Measurements from ENCODE around the gene TNFAIP8L1. TPM values are rescaled to one million over a fixed set of nuclear protein-coding genes. Genes with fewer than 3 reads are reported as not detected.

The TNFAIP8L1 gene
- total and polyA plus RNA-seq, 4 experiments from 2014 or later: 3.7 to 17.2 (median 13.7) TPM

DNA sequence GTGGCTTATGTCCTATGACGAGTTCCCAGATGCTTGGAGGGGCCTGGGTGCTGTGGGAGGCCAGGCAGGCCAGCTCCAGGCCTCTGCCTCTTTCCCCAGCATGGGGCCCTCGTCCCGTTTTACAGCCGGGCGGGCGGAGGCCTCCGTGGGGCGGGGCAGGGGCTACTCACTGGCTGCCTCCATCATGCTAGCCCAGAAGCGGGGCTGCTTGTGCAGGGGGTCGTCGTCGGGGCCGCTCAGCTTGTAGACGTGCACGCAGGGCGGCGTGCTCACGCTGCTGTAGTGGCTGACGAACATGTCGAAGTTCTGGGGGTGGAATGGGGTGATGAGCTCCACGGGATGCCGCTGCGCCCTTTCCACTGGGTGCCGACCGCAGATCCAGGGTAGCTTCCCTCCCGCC lies 49.3 kb downstream of the TNFAIP8L1 start:
- CTCF ChIA-PET (ENCODE audit: partially characterized antibody): no interaction called here
- peaks cover 23 to 57% of the 10 kb centered on the region in 2 donors for H3K36me3 Mint-ChIP-seq
- intact Hi-C loops (cut with micrococcal nuclease): no loop called here

DNA sequence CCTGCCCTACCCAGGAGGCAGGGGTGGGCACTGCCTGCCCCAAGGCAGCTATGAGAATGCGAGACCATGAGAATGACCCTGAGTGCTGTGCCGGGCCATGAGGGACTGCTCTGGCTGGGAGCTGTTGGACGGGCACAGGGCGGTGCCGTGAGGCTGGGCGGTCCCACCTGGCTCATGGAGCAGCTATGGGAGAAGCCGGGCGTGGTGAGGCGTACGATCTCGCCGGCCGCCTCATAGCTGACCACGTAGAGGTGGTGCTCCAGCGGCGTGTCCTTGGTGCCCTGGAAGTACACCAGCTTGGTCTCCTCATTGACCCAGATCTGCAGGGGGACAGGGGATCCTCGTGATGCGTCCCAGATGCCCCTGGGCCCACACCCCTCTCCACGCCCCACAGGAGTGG lies 50.1 kb downstream of the TNFAIP8L1 start:
- no peak overlapping the region for H3K4me3 Mint-ChIP-seq
- DNase-seq: peak in 1 of 5 donors; percentile 37
- no peak overlapping the region for H3K27ac Mint-ChIP-seq
- CTCF ChIA-PET (ENCODE audit: partially characterized antibody): no interaction called here
- H3K9me3 ChIP-seq (ENCODE audit: control insufficient read depth in 1 of 2, low read length in 2 of 2): no peaks in the 10 kb centered on the region
- H3K36me3 Mint-ChIP-seq: peaks cover 21 to 57% of the 10 kb centered on the region in 2 donors
- H3K27me3 Mint-ChIP-seq: no peaks in the 10 kb centered on the region
- H3K4me1 Mint-ChIP-seq: no peaks in the 10 kb centered on the region
- no peaks in the 10 kb centered on the region for H3K27me3 ChIP-seq (ENCODE audit: insufficient read depth, low read length)
- peaks cover 43% of the 10 kb centered on the region for H3K36me3 ChIP-seq (ENCODE audit: insufficient read depth, low read length)
- intact Hi-C loops (cut with micrococcal nuclease): no loop called here
- no peak overlapping the region for H3K4me3 ChIP-seq (ENCODE audit: low read length in 2 of 2)
- no peak overlapping the region for H3K27ac ChIP-seq (ENCODE audit: low read depth, low read length)
- H3K9me3 Mint-ChIP-seq: no peaks in the 10 kb centered on the region
- no peaks in the 10 kb centered on the region for H3K4me1 ChIP-seq (ENCODE audit: insufficient read depth, low read length)
- POLR2A ChIA-PET (ENCODE audit: partially characterized antibody): no interaction called here

More for the DNA sequence above, 49.3 kb downstream of the TNFAIP8L1 start:
- no peak overlapping the region for H3K27ac ChIP-seq (ENCODE audit: low read depth, low read length)
- no peaks in the 10 kb centered on the region for H3K4me1 Mint-ChIP-seq
- H3K4me3 Mint-ChIP-seq: no peak overlapping the region
- no peaks in the 10 kb centered on the region for H3K9me3 Mint-ChIP-seq
- no peaks in the 10 kb centered on the region for H3K9me3 ChIP-seq (ENCODE audit: control insufficient read depth in 1 of 2, low read length in 2 of 2)
- H3K4me3 ChIP-seq (ENCODE audit: low read length in 2 of 2): no peak overlapping the region
- peaks cover 42% of the 10 kb centered on the region for H3K36me3 ChIP-seq (ENCODE audit: insufficient read depth, low read length)
- H3K27me3 ChIP-seq (ENCODE audit: insufficient read depth, low read length): no peaks in the 10 kb centered on the region
- POLR2A ChIA-PET (ENCODE audit: partially characterized antibody): interaction anchor here (0.5 kb wide), 1 partner anchor 44 kb away, joined by 3 read pairs; no protein-coding TSS in a partner anchor
- no peak overlapping the region for H3K27ac Mint-ChIP-seq
- no peaks in the 10 kb centered on the region for H3K27me3 Mint-ChIP-seq
- no peaks in the 10 kb centered on the region for H3K4me1 ChIP-seq (ENCODE audit: insufficient read depth, low read length)
- DNase-seq: peak in 1 of 5 donors; percentile 8

GRCh38 chr19:4690361-4690760 lies 51.0 kb downstream of the TNFAIP8L1 start:
- no peak for DNase-seq
- H3K4me1 ChIP-seq (ENCODE audit: insufficient read depth, low read length): no peaks in the 10 kb centered on the region
- Mint-ChIP-seq H3K4me3 (no peak overlapping the region), H3K4me1 (no peaks in the 10 kb centered on the region), H3K36me3 (peaks cover 21 to 60% of the 10 kb centered on the region in 2 donors), H3K27ac (peak overlapping the region in 1 of 7 donors; percentile 32), H3K9me3 (no peaks in the 10 kb centered on the region), H3K27me3 (no peaks in the 10 kb centered on the region)
- peaks cover 52% of the 10 kb centered on the region for H3K36me3 ChIP-seq (ENCODE audit: insufficient read depth, low read length)
- H3K27me3 ChIP-seq (ENCODE audit: insufficient read depth, low read length): no peaks in the 10 kb centered on the region
- intact Hi-C loops (cut with micrococcal nuclease): no loop called here
- no peak overlapping the region for H3K27ac ChIP-seq (ENCODE audit: low read depth, low read length)
- no peaks in the 10 kb centered on the region for H3K9me3 ChIP-seq (ENCODE audit: control insufficient read depth in 1 of 2, low read length in 2 of 2)
- H3K4me3 ChIP-seq (ENCODE audit: low read length in 2 of 2): no peak overlapping the region
- CTCF ChIA-PET (ENCODE audit: partially characterized antibody): no interaction called here
- POLR2A ChIA-PET (ENCODE audit: partially characterized antibody): no interaction called here

DNA sequence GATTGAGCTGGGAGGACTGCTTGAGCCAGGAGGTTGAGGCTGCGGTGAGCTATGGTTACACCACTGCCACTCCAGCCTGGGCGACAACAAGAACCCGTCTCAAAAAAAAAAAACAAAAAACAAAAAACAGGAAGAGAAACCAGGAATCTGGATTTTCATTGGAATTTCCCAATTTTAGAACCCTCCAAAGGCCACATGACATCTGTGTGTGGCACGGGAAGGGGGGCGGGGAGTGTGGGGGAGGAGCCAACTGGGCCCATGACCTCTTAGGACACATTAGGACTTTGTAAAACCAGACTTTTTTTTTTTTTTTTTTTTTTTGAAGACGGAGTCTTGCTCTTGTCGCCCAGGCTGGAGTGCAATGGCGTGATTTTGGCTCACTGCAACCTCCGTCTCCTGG lies 52.1 kb downstream of the TNFAIP8L1 start:
- Mint-ChIP-seq H3K9me3 (no peaks in the 10 kb centered on the region), H3K4me1 (no peaks in the 10 kb centered on the region), H3K4me3 (no peak overlapping the region), H3K27ac (no peak overlapping the region), H3K36me3 (peaks cover 21 to 61% of the 10 kb centered on the region in 2 donors), H3K27me3 (no peaks in the 10 kb centered on the region)
- Histone ChIP-seq H3K4me3 (ENCODE audit: low read length in 2 of 2) (no peak overlapping the region), H3K27ac (ENCODE audit: low read depth, low read length) (no peak overlapping the region), H3K9me3 (ENCODE audit: control insufficient read depth in 1 of 2, low read length in 2 of 2) (no peaks in the 10 kb centered on the region), H3K4me1 (ENCODE audit: insufficient read depth, low read length) (no peaks in the 10 kb centered on the region), H3K36me3 (ENCODE audit: insufficient read depth, low read length) (peaks cover 54% of the 10 kb centered on the region), H3K27me3 (ENCODE audit: insufficient read depth, low read length) (no peaks in the 10 kb centered on the region)
- intact Hi-C loops (cut with micrococcal nuclease): no loop called here
- POLR2A ChIA-PET (ENCODE audit: partially characterized antibody): no interaction called here
- DNase-seq: no peak
- CTCF ChIA-PET (ENCODE audit: partially characterized antibody): no interaction called here

DNA sequence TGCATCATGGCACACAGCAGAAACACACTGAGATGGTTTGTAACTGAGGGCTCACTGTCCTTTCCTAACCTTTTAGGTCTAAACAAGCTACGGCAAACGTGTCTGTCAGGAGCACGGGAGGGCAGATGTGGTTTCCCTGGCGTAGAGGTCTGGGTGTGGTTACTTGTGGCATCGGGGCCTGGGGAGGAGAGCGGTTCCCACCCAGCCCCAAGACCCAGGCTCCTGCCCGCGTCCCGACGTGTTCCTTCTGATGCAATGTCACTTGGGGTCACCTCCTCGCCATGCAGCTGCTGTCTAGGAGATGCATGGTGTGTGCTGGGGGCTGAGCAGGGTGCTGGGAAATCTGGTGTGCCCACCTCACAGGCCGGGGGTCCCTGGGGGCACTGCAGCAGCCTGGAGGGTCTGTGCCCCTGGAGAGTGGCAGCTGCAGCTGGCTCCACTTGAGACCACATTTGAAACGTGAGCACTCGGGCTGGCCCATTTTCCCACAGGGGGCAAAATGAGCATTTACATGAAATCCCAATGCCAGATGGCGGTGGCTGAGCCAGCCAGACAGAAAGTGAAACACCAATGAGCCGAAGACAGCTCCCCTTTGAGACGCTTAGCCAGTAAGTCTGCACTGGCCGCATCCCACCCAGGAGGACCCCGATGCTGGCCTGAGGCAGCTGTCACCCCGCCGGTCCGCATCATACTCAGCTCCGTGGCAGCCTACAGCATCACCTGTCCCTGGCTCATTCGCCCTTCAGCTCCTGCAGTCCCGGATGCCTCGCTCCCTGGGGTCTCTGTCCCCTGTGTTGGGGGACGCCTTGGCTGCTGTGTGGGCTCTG lies 53.1 kb downstream of the TNFAIP8L1 start:
- POLR2A ChIA-PET (ENCODE audit: partially characterized antibody): no interaction called here
- peaks cover 21 to 61% of the 10 kb centered on the region in 2 donors for H3K36me3 Mint-ChIP-seq

GRCh38 chr19:4693078-4693350 lies 53.7 kb downstream of the TNFAIP8L1 start:
- no peak for DNase-seq

More for the DNA sequence above, 53.1 kb downstream of the TNFAIP8L1 start:
- H3K4me3 Mint-ChIP-seq: no peak overlapping the region
- H3K27me3 ChIP-seq (ENCODE audit: insufficient read depth, low read length): no peaks in the 10 kb centered on the region
- no peak overlapping the region for H3K27ac ChIP-seq (ENCODE audit: low read depth, low read length)
- H3K9me3 ChIP-seq (ENCODE audit: control insufficient read depth in 1 of 2, low read length in 2 of 2): no peaks in the 10 kb centered on the region
- no peak overlapping the region for H3K27ac Mint-ChIP-seq
- H3K4me3 ChIP-seq (ENCODE audit: low read length in 2 of 2): no peak overlapping the region
- CTCF ChIA-PET (ENCODE audit: partially characterized antibody): no interaction called here
- peaks cover 56% of the 10 kb centered on the region for H3K36me3 ChIP-seq (ENCODE audit: insufficient read depth, low read length)
- H3K4me1 Mint-ChIP-seq: no peaks in the 10 kb centered on the region
- H3K9me3 Mint-ChIP-seq: no peaks in the 10 kb centered on the region
- H3K4me1 ChIP-seq (ENCODE audit: insufficient read depth, low read length): no peaks in the 10 kb centered on the region
- H3K27me3 Mint-ChIP-seq: no peaks in the 10 kb centered on the region
- no peak for DNase-seq
- intact Hi-C loops (cut with micrococcal nuclease): no loop called here

DNA sequence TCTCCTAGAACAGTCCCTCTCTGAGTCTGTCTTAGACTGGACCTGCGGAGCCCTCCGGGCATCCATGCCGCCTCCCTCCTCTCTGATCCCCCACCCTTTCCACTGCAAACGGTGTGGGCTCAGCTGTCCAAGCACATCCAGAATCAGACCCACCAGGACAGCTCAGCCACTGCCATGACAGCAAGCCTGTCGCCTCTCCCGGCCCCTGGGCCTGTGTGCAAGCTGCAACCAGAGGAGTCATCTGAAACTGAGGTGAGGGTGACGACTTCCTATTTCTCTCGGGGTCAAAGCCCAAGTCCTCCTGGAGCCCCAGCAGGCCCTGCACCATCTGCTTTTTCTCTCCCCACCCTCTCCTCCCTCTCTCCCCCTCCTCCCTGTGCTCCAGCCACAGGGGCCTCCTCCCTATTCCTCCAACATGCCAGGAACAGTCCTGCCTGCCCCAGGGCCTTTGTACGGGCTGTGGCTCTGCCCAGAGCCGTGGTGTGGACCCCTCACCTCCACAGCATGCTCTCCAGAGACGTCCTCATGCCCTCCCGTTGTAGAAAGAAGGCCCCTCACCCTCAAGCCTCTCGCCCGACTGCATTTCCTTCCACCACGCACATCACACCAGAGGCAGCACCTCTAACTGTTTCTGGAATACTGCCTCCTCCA lies 54.3 kb downstream of the TNFAIP8L1 start:
- no peaks in the 10 kb centered on the region for H3K9me3 Mint-ChIP-seq
- Histone ChIP-seq H3K27me3 (ENCODE audit: insufficient read depth, low read length) (no peaks in the 10 kb centered on the region), H3K36me3 (ENCODE audit: insufficient read depth, low read length) (peaks cover 60% of the 10 kb centered on the region), H3K9me3 (ENCODE audit: control insufficient read depth in 1 of 2, low read length in 2 of 2) (no peaks in the 10 kb centered on the region), H3K4me1 (ENCODE audit: insufficient read depth, low read length) (no peaks in the 10 kb centered on the region), H3K4me3 (ENCODE audit: low read length in 2 of 2) (no peak overlapping the region), H3K27ac (ENCODE audit: low read depth, low read length) (no peak overlapping the region)
- POLR2A ChIA-PET (ENCODE audit: partially characterized antibody): no interaction called here
- H3K4me3 Mint-ChIP-seq: no peak overlapping the region
- H3K27me3 Mint-ChIP-seq: no peaks in the 10 kb centered on the region
- CTCF ChIA-PET (ENCODE audit: partially characterized antibody): no interaction called here
- peak overlapping the region in 1 of 7 donors; percentile 66 for H3K27ac Mint-ChIP-seq
- intact Hi-C loops (cut with micrococcal nuclease): no loop called here
- no peak for DNase-seq
- peaks cover 25 to 66% of the 10 kb centered on the region in 2 donors for H3K36me3 Mint-ChIP-seq
- H3K4me1 Mint-ChIP-seq: no peaks in the 10 kb centered on the region

More at GRCh38 chr19:4693078-4693350, 53.7 kb downstream of the TNFAIP8L1 start:
- Histone ChIP-seq H3K36me3 (ENCODE audit: insufficient read depth, low read length) (peaks cover 59% of the 10 kb centered on the region), H3K9me3 (ENCODE audit: control insufficient read depth in 1 of 2, low read length in 2 of 2) (no peaks in the 10 kb centered on the region), H3K4me1 (ENCODE audit: insufficient read depth, low read length) (no peaks in the 10 kb centered on the region), H3K4me3 (ENCODE audit: low read length in 2 of 2) (no peak overlapping the region), H3K27ac (ENCODE audit: low read depth, low read length) (no peak overlapping the region), H3K27me3 (ENCODE audit: insufficient read depth, low read length) (no peaks in the 10 kb centered on the region)
- Mint-ChIP-seq H3K27me3 (no peaks in the 10 kb centered on the region), H3K4me1 (no peaks in the 10 kb centered on the region), H3K36me3 (peaks cover 25 to 64% of the 10 kb centered on the region in 2 donors), H3K4me3 (no peak overlapping the region), H3K9me3 (no peaks in the 10 kb centered on the region), H3K27ac (peak overlapping the region in 1 of 7 donors; percentile 48)
- ChIA-PET POLR2A (ENCODE audit: partially characterized antibody) (no interaction called here), CTCF (ENCODE audit: partially characterized antibody) (no interaction called here)
- intact Hi-C loops (cut with micrococcal nuclease): no loop called here

All from CD4-positive, alpha-beta memory T cell (primary cell).